SK-N-MC (cell line): ENCODE data around the gene MARK3.

Experiments used
- FOXP2 ChIP-seq: optimal IDR thresholded peaks from 2 replicates; pipeline ENCODE3; 2011; ENCODE audit warnings: mild to moderate bottlenecking, moderate library complexity; ENCODE audit not compliant: insufficient read depth; ENCODE audit errors: extremely low read length, control extremely low read depth
- POLR2AphosphoS5 ChIP-seq: IDR thresholded peaks from 2 replicates; pipeline ENCODE4 v1.6.1; 2012; ENCODE audit warnings: mild to moderate bottlenecking, low read depth, low read length, borderline replicate concordance

DNA sequence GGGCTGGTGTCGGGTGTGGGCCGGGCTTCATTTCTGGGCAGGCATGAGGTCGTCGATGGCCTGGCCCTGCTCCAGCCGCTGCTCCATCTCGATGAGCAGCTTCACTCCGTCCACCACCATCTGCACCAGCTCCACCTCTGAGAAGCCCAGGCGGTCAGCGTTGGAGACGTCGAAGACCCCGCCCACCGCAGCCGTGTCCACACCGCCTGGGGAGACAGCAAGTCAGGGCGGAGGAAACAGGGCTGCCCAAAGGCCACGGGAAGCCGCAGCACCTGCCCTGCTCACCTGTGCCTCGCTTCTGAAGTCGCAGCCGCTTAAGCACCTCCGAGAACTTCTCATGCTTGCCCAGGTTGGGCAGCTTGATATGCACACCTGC lies 134.6 kb downstream of the MARK3 start:
- TF ChIP-seq POLR2AphosphoS5, result no peak
- no peak for TF ChIP-seq FOXP2
